Neural cell (in vitro differentiated cells): Measurements from ENCODE around the gene ST6GALNAC3. TPM values are rescaled to one million over a fixed set of nuclear protein-coding genes. Genes with fewer than 3 reads are reported as not detected.

Experiments
- H2AFZ ChIP-seq: fragments of 200-600, 300-800 bp; sonication (generic), shearing (Covaris generic); 2 replicates; pipeline ENCODE4 v1.6.0; 2014; ENCODE audit warnings: low read depth, mild to moderate bottlenecking, antibody characterized with exemption, low read length, moderate library complexity
- H3F3A ChIP-seq: fragments of 200-600 bp; shearing (Covaris generic); 2 replicates; pipeline ENCODE4 v1.6.1; 2016; ENCODE audit warnings: mild to moderate bottlenecking, moderate library complexity, mixed read lengths, antibody characterized with exemption, low read length; ENCODE audit not compliant: insufficient read depth, poor library complexity, severe bottlenecking
- H3K27ac ChIP-seq: fragments of 200-600, 300-800 bp; sonication (generic), shearing (Covaris generic); 2 replicates; pipeline ENCODE4 v1.5.1; 2014; ENCODE audit warnings: mild to moderate bottlenecking, low read length, moderate library complexity
- H3K27me3 ChIP-seq: fragments of 300-800, 200-600 bp; sonication (generic), shearing (Covaris generic); 2 replicates; pipeline ENCODE4 v1.6.0; 2014; ENCODE audit warnings: mild to moderate bottlenecking, low read depth, low read length, moderate library complexity; ENCODE audit not compliant: insufficient read depth
- H3K36me3 ChIP-seq: fragments of 300-800, 200-600 bp; sonication (generic), shearing (Covaris generic); 2 replicates; pipeline ENCODE4 v1.5.1; 2014; ENCODE audit warnings: mild to moderate bottlenecking, antibody characterized with exemption, low read length, moderate library complexity; ENCODE audit not compliant: insufficient read depth
- H3K4me2 ChIP-seq: fragments of 300-800, 200-600 bp; sonication (generic), shearing (Covaris generic); 2 replicates; pipeline ENCODE4 v1.6.0; 2014; ENCODE audit warnings: mild to moderate bottlenecking, low read length
- H3K4me3 ChIP-seq: fragments of 300-800, 200-600 bp; sonication (generic), shearing (Covaris generic); 2 replicates; pipeline ENCODE4 v1.5.1; 2014; ENCODE audit warnings: mild to moderate bottlenecking, low read length, moderate library complexity
- H3K79me2 ChIP-seq: fragments of 200-600 bp; shearing (Covaris generic); replicated peaks from 2 replicates; pipeline ENCODE4 v1.6.0; 2014; ENCODE audit warnings: mild to moderate bottlenecking, low read length, moderate library complexity; ENCODE audit not compliant: insufficient read depth
- H3K9ac ChIP-seq: fragments of 300-800, 200-600 bp; sonication (generic), shearing (Covaris generic); 2 replicates; pipeline ENCODE4 v1.6.1; 2016; ENCODE audit warnings: mild to moderate bottlenecking, low read length, mixed read lengths
- H3K9me2 ChIP-seq: fragments of 200-600 bp; shearing (Covaris generic); 2 replicates; pipeline ENCODE4 v1.6.1; 2016; ENCODE audit warnings: mild to moderate bottlenecking, low read length, mixed read lengths; ENCODE audit not compliant: insufficient read depth
- H3K9me3 ChIP-seq: fragments of 200-600, 300-800 bp; sonication (generic), shearing (Covaris generic); 2 replicates; pipeline ENCODE4 v1.6.1; 2016; ENCODE audit warnings: mild to moderate bottlenecking, mixed run types, low read length, moderate library complexity, mixed read lengths
- H4K20me1 ChIP-seq: fragments of 200-600 bp; shearing (Covaris generic); 2 replicates; pipeline ENCODE4 v1.6.1; 2016; ENCODE audit warnings: mild to moderate bottlenecking, mixed run types; ENCODE audit not compliant: insufficient read depth
- CTCF ChIP-seq: fragments of 450-650 bp; IDR thresholded peaks from 2 replicates; pipeline ENCODE4 v1.5.1; 2014; ENCODE audit warnings: antibody characterized with exemption, mild to moderate bottlenecking, moderate library complexity; ENCODE audit not compliant: poor library complexity, severe bottlenecking
- EP300 ChIP-seq: fragments of 450-650 bp; conservative IDR thresholded peaks from 2 replicates; pipeline ENCODE4 v1.6.1; 2014; ENCODE audit warnings: antibody characterized with exemption, mild to moderate bottlenecking, moderate library complexity; ENCODE audit not compliant: poor library complexity, severe bottlenecking
- EZH2 ChIP-seq: fragments of 200-600, 300-800 bp; shearing (Covaris generic), sonication (generic); IDR thresholded peaks from 2 replicates; pipeline ENCODE4 v1.6.1; 2014; ENCODE audit warnings: antibody characterized with exemption, low read length, borderline replicate concordance, mild to moderate bottlenecking; ENCODE audit not compliant: insufficient read depth, poor library complexity, severe bottlenecking
- MXI1 ChIP-seq: fragments of 450-650 bp; conservative IDR thresholded peaks from 2 replicates; pipeline ENCODE4 v1.6.1; 2014; ENCODE audit warnings: antibody characterized with exemption, mild to moderate bottlenecking; ENCODE audit not compliant: poor library complexity, severe bottlenecking
- POLR2AphosphoS5 ChIP-seq: IDR thresholded peaks from 2 replicates; pipeline ENCODE4 v1.6.1; 2012
- RAD21 ChIP-seq: fragments of 450-650 bp; conservative IDR thresholded peaks from 2 replicates; pipeline ENCODE4 v1.6.1; 2014; ENCODE audit warnings: antibody characterized with exemption, mild to moderate bottlenecking, moderate library complexity
- SMC3 ChIP-seq: fragments of 450-650 bp; conservative IDR thresholded peaks from 2 replicates; pipeline ENCODE4 v1.6.1; 2014; ENCODE audit warnings: antibody characterized with exemption, mild to moderate bottlenecking, moderate library complexity; ENCODE audit not compliant: poor library complexity
- TAF1 ChIP-seq: IDR thresholded peaks from 2 replicates; pipeline ENCODE4 v1.6.1; 2012; ENCODE audit warnings: low read depth
- polyA plus RNA-seq: library from polyadenylated mRNA; depleted of rRNA; stranded (reverse); fragments of >200 nt; gene quantifications from 2 replicates; pipeline ENCODE4 v1.2.3, GENCODE V29; 2014
- TF ChIP-seq, protein P1 (sequence below): IDR thresholded peaks from 2 replicates; pipeline ENCODE4 v1.6.1; 2012; ENCODE audit warnings: borderline replicate concordance

Gene ST6GALNAC3
- polyA plus RNA-seq, 1 donor from 2014 or later = 3.6 TPM

GRCh38 chr1:76330991-76331603, 256.6 kb downstream of the ST6GALNAC3 start:
- no peak for TF ChIP-seq TAF1
- peak; percentile 72 for TF ChIP-seq SMC3
- TF ChIP-seq, protein P1, sequence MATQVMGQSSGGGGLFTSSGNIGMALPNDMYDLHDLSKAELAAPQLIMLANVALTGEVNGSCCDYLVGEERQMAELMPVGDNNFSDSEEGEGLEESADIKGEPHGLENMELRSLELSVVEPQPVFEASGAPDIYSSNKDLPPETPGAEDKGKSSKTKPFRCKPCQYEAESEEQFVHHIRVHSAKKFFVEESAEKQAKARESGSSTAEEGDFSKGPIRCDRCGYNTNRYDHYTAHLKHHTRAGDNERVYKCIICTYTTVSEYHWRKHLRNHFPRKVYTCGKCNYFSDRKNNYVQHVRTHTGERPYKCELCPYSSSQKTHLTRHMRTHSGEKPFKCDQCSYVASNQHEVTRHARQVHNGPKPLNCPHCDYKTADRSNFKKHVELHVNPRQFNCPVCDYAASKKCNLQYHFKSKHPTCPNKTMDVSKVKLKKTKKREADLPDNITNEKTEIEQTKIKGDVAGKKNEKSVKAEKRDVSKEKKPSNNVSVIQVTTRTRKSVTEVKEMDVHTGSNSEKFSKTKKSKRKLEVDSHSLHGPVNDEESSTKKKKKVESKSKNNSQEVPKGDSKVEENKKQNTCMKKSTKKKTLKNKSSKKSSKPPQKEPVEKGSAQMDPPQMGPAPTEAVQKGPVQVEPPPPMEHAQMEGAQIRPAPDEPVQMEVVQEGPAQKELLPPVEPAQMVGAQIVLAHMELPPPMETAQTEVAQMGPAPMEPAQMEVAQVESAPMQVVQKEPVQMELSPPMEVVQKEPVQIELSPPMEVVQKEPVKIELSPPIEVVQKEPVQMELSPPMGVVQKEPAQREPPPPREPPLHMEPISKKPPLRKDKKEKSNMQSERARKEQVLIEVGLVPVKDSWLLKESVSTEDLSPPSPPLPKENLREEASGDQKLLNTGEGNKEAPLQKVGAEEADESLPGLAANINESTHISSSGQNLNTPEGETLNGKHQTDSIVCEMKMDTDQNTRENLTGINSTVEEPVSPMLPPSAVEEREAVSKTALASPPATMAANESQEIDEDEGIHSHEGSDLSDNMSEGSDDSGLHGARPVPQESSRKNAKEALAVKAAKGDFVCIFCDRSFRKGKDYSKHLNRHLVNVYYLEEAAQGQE = no peak
- peak; percentile 76 for TF ChIP-seq RAD21
- no peak for TF ChIP-seq MXI1
- TF ChIP-seq EZH2 = no peak
- no peak for TF ChIP-seq POLR2AphosphoS5
- peak; percentile 72 for TF ChIP-seq CTCF
- TF ChIP-seq EP300 = no peak
- H3K9me3 ChIP-seq = no peaks in the 10 kb centered on the region
- no peak overlapping the region for H3K4me3 ChIP-seq
- H3K36me3 ChIP-seq = no peaks in the 10 kb centered on the region
- no peaks in the 10 kb centered on the region for H3K79me2 ChIP-seq
- H4K20me1 ChIP-seq = no peaks in the 10 kb centered on the region
- H2AFZ ChIP-seq = no peak overlapping the region
- no peaks in the 10 kb centered on the region for H3K27me3 ChIP-seq
- no peak overlapping the region for H3K27ac ChIP-seq
- H3K9ac ChIP-seq = no peak overlapping the region
- no peaks in the 10 kb centered on the region for H3K9me2 ChIP-seq
- no peaks in the 10 kb centered on the region for H3F3A ChIP-seq
- no peak overlapping the region for H3K4me2 ChIP-seq

GRCh38 chr1:76335882-76336281, 261.3 kb downstream of the ST6GALNAC3 start:
- Histone ChIP-seq H3K4me3 (no peak overlapping the region), H3K36me3 (no peaks in the 10 kb centered on the region), H3K79me2 (no peaks in the 10 kb centered on the region), H3K4me2 (no peak overlapping the region), H3K9me2 (no peaks in the 10 kb centered on the region), H4K20me1 (no peaks in the 10 kb centered on the region), H3K27me3 (no peaks in the 10 kb centered on the region), H3K9me3 (no peaks in the 10 kb centered on the region), H2AFZ (no peak overlapping the region), H3K27ac (no peak overlapping the region), H3F3A (no peaks in the 10 kb centered on the region), H3K9ac (no peak overlapping the region)
- TF ChIP-seq EP300 (no peak), MXI1 (no peak), POLR2AphosphoS5 (no peak), RAD21 (no peak), TAF1 (no peak), SMC3 (no peak), CTCF (no peak), EZH2 (no peak)
- TF ChIP-seq, protein P1 = no peak
